Sigmoid colon (tissue), 7 donors: Measurements from ENCODE around the gene CFAP58. TPM values are rescaled to one million over a fixed set of nuclear protein-coding genes. Genes with fewer than 3 reads are reported as not detected.

Experiments used
- DNase-seq: peaks from one replicate; pipeline ENCODE4 v3.0.0-alpha.2; 2019
- H3K27ac ChIP-seq, 4 donors: fragments of 200-600 bp; sonication (generic); one replicate each; pipeline ENCODE4 v1.5.1; 2016 to 2019; ENCODE audit warnings: mild to moderate bottlenecking in 1 of 4
- H3K27me3 ChIP-seq, 3 donors: fragments of 200-600 bp; sonication (generic); one replicate each; pipeline ENCODE4 v1.5.1; 2019; ENCODE audit warnings: mild to moderate bottlenecking in 1 of 3
- H3K36me3 ChIP-seq, 4 donors: fragments of 200-600 bp; sonication (generic); one replicate each; pipeline ENCODE4 v1.5.1; 2016 to 2019
- H3K4me1 ChIP-seq, 4 donors: fragments of 200-600 bp; sonication (generic); one replicate each; pipeline ENCODE4 v1.5.1; 2017 to 2019
- H3K4me3 ChIP-seq, 4 donors: fragments of 200-600 bp; sonication (generic); one replicate each; pipeline ENCODE4 v1.5.1; 2017 to 2019; ENCODE audit warnings: mild to moderate bottlenecking in 2 of 4, moderate library complexity in 1 of 4
- H3K9me3 ChIP-seq, 4 donors: fragments of 200-600 bp in 3 of 4; sonication (generic) in 3 of 4; one replicate each; pipeline versions ENCODE4 v1.5.1 to v1.6.1; 2013 to 2019
- EP300 ChIP-seq, 4 donors: sonication (generic); formaldehyde crosslinking; IDR thresholded peaks; one replicate each; pipeline ENCODE4 v1.6.1; 2017; ENCODE audit warnings: antibody characterized with exemption in 4 of 4
- POLR2A ChIP-seq, 2 donors: fragments of 450-650 bp; IDR thresholded peaks; one replicate each; pipeline ENCODE4 v1.6.1; 2016; ENCODE audit warnings: antibody characterized with exemption in 2 of 2, mild to moderate bottlenecking in 2 of 2, moderate library complexity in 2 of 2
- POLR2AphosphoS5 ChIP-seq, 4 donors: sonication (generic); formaldehyde crosslinking; IDR thresholded peaks; one replicate each; pipeline ENCODE4 v1.6.1; 2017; ENCODE audit warnings: antibody characterized with exemption in 4 of 4
- WGBS, 2 donors: extraction: QIAGEN DNeasy Blood & Tissue Kit; methylation state at CpG; one replicate each; pipeline ENCODE4 v1.1.7; 2013; 5-methylcytosine and 5-hydroxymethylcytosine counted together
- intact Hi-C: fragments of 100-400 bp; cut with DNase I; formaldehyde crosslinking; loops from one replicate; pipeline ENCODE4 v1.15.1; 2023
- polyA plus RNA-seq, 3 donors: library from polyadenylated mRNA; stranded (reverse); fragments of 200-250 nt; gene quantifications; one replicate each; pipeline ENCODE4 v1.2.3, GENCODE V29; 2013
- total RNA-seq, 4 donors: library from RNA; depleted of rRNA; stranded (reverse); fragments of >200 nt; gene quantifications; one replicate each; pipeline ENCODE4 v1.1.0, GENCODE V29; 2016
- TF ChIP-seq, protein P1 (sequence below), 4 experiments: fragments of 450-650 bp in 3 of 4; fragments of 200-600 bp in 1 of 4; IDR thresholded peaks; one replicate each; pipeline ENCODE4 v1.5.1; 2016 to 2019; ENCODE audit warnings: antibody characterized with exemption in 4 of 4, mild to moderate bottlenecking in 3 of 4, moderate library complexity in 2 of 4
- donor health status: healthy with polysubstance abuse.
- donor health status: Bipolar disorder and iron deficiency.
- donor health status: healthy.

CFAP58 gene
- total and polyA plus RNA-seq, 7 donors = 0.09 to 1.1 (median 0.55) TPM; not detected in 2

DNA sequence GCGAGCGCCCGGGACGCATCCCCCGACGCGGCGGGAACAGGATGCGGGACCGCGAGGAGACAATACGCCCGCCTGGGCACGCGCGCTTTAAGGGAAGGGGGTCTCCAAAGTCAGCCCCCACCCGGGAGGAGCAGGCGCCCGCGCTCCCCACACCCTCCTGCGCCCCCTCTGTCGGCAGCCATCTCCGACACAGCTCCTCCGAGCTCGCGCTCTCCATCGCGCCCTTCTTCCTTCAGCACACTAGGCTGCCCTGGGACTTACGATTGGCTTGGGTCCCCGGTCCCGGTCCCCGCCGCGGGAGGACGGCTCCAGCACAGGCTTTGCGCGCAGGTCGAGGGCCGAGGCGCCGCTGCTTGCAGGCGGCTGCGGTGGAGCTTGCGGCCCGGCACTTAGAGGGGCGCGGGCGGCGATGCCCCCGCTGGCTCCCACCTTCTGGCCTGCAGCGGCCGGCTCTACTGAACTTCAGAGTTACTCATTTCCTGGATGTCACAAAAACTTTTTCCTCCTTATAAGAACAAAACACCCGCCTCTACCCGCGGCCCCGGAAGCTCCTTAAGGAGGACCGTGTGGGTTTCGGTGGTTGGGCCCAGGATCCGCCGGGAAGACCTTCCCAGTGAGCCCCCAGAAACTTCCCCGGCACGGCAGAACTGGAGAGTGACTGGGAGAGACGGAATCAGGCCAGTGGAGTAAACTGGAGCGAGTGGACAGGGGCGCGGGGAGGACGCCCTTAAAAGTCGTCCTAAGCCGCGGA lies 15.5 kb upstream of the CFAP58 start, which contains the start of gene ITPRIP:
ITPRIP (minus strand) TSS at position 481 of the 751 bp plus-strand sequence. CDS start 22,414 bp downstream, outside the sequence.
- Histone ChIP-seq H3K27me3 (no peaks in the 10 kb centered on the region), H3K27ac (peak within 1 kb of the TSS; percentile 97 to 99 (median 98)), H3K9me3 (no peaks in the 10 kb centered on the region), H3K4me3 (peak within 1 kb of the TSS; percentile 74 to 98 (median 92)), H3K36me3 (no peaks in the 10 kb centered on the region), H3K4me1 (peaks cover 0 to 58% (median 51%) of the 10 kb centered on the region in 4 donors)
- intact Hi-C loops = loop anchor here (10.0 kb wide), 1 partner anchor 453 kb away; no protein-coding TSS in a partner anchor
- DNase-seq = peak; percentile 93
- WGBS, 2 donors = 0% methylated on average over 70 of the region's 70 CpGs
- no peak for TF ChIP-seq EP300 (IDR thresholded peaks at IDR 0.05)
- TF ChIP-seq POLR2AphosphoS5 (IDR thresholded peaks at IDR 0.05) = peak; percentile 87 to 97 (median 92)
- TF ChIP-seq POLR2A (IDR thresholded peaks at IDR 0.05) = peak; percentile 89 to 94
- TF ChIP-seq, protein P1, sequence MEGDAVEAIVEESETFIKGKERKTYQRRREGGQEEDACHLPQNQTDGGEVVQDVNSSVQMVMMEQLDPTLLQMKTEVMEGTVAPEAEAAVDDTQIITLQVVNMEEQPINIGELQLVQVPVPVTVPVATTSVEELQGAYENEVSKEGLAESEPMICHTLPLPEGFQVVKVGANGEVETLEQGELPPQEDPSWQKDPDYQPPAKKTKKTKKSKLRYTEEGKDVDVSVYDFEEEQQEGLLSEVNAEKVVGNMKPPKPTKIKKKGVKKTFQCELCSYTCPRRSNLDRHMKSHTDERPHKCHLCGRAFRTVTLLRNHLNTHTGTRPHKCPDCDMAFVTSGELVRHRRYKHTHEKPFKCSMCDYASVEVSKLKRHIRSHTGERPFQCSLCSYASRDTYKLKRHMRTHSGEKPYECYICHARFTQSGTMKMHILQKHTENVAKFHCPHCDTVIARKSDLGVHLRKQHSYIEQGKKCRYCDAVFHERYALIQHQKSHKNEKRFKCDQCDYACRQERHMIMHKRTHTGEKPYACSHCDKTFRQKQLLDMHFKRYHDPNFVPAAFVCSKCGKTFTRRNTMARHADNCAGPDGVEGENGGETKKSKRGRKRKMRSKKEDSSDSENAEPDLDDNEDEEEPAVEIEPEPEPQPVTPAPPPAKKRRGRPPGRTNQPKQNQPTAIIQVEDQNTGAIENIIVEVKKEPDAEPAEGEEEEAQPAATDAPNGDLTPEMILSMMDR (IDR thresholded peaks at IDR 0.05) = no peak

DNA sequence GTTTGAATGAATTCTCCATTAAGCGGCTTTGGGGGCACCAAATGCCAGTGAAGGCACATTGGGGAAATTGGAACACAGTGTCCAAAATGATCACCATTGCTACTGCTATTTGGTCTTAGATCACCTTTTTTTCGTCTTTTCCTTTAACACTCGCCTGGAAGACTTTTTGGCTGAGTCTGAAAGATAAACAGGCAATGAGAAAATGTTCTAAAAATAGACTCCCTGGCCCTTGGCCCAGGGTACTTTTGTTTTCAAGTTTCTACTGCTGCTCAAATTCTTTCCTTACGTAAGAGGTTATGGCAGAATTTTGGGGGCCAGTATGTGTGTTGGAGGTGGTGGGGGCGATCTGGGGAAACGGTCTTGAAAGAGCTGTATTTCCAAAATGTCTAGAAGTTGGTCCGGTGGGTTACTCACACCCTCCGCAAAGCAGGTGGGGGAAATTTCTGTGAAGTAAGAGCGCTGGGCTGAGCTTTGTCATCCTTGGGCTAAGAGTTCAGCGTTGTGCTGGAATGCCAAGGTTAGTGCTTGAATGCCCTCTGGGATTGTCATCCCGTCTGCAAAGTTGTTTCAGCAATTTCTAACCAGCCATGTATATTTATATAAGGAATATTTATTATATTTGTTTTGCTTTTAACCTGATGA lies 14.0 kb upstream of the CFAP58 start:
- peak; percentile 87 for DNase-seq
- intact Hi-C loops = loop anchor here (10.0 kb wide), 1 partner anchor 455 kb away; no protein-coding TSS in a partner anchor
- peak overlapping the region; percentile 74 to 98 (median 92) for H3K4me3 ChIP-seq
- peak overlapping the region; percentile 97 to 99 (median 98) for H3K27ac ChIP-seq
- H3K27me3 ChIP-seq = no peaks in the 10 kb centered on the region
- peak in 2 of 4 donors; percentile 43 to 46 for TF ChIP-seq POLR2AphosphoS5 (IDR thresholded peaks at IDR 0.05)
- peak in 1 of 4 donors; percentile 29 for TF ChIP-seq EP300 (IDR thresholded peaks at IDR 0.05)
- TF ChIP-seq POLR2A (IDR thresholded peaks at IDR 0.05) = no peak
- WGBS, 2 donors = 9 to 25% methylated on average over 11 of the region's 11 CpGs
- no peaks in the 10 kb centered on the region for H3K9me3 ChIP-seq
- peaks cover 0 to 43% (median 37%) of the 10 kb centered on the region in 4 donors for H3K4me1 ChIP-seq
- H3K36me3 ChIP-seq = no peaks in the 10 kb centered on the region

DNA sequence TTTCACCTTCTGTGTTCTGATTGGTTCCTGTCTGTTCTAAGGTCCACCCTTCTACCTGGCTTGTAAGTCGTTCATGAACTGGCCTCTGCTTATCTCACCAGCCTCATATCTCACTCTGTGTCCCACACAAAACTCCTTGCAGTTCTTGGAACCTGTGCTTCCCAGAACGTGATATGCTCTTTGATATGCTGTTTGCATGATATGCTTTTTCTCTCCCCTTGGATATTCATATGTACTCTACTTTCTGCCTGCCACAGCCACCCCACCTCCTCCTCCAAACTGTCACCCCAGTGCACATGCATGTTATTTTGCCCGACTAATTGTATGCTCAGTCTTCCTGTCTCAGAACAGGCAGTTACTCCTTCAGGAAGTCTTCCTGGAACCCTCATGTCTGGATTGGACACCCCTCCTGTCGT lies 13.5 kb upstream of the CFAP58 start:
- Histone ChIP-seq H3K9me3 (no peaks in the 10 kb centered on the region), H3K27me3 (no peaks in the 10 kb centered on the region), H3K27ac (peak overlapping the region; percentile 97 to 99 (median 98)), H3K4me1 (peaks cover 0 to 38% (median 31%) of the 10 kb centered on the region in 4 donors), H3K36me3 (no peaks in the 10 kb centered on the region), H3K4me3 (peak overlapping the region in 3 of 4 donors; percentile 74 to 98 (median 89))
- no peak for DNase-seq
- 7 to 30% methylated on average over 4 of the region's 4 CpGs for whole genome bisulfite sequencing, 2 donors
- TF ChIP-seq, protein P1 (IDR thresholded peaks at IDR 0.05) = no peak
- TF ChIP-seq POLR2A (IDR thresholded peaks at IDR 0.05) (no peak), EP300 (IDR thresholded peaks at IDR 0.05) (no peak), POLR2AphosphoS5 (IDR thresholded peaks at IDR 0.05) (no peak)
- intact Hi-C loops = no loop called here

DNA sequence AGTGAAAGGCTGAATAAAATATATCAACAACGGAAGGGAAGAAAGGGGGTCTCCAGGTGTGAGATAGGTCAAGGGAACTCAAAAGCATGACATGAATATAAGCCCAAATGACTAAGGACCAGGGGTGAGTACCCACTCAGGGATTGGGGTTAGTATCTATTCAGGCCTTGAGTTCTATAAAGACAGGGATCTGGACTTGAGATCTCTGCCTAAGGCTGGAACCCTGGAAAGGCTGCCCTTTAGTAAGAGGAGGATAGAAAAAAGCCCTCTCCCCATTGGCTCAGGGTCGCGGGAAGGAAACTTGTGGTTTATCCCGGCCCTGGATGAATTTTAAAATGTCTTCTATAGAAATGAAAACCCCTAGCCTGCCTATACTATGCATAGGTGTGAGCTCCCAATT lies 13.0 kb upstream of the CFAP58 start:
- Histone ChIP-seq H3K4me3 (no peak overlapping the region), H3K27me3 (no peaks in the 10 kb centered on the region), H3K4me1 (peaks cover 0 to 33% (median 26%) of the 10 kb centered on the region in 4 donors), H3K9me3 (no peaks in the 10 kb centered on the region), H3K27ac (peak overlapping the region; percentile 97 to 99 (median 98)), H3K36me3 (no peaks in the 10 kb centered on the region)
- WGBS, 2 donors = 83 to 88% methylated on average over 4 of the region's 4 CpGs
- no peak for TF ChIP-seq EP300 (IDR thresholded peaks at IDR 0.05)
- no peak for TF ChIP-seq POLR2A (IDR thresholded peaks at IDR 0.05)
- TF ChIP-seq, protein P1 (IDR thresholded peaks at IDR 0.05) = no peak
- no peak for TF ChIP-seq POLR2AphosphoS5 (IDR thresholded peaks at IDR 0.05)
- intact Hi-C loops = no loop called here
- no peak for DNase-seq

DNA sequence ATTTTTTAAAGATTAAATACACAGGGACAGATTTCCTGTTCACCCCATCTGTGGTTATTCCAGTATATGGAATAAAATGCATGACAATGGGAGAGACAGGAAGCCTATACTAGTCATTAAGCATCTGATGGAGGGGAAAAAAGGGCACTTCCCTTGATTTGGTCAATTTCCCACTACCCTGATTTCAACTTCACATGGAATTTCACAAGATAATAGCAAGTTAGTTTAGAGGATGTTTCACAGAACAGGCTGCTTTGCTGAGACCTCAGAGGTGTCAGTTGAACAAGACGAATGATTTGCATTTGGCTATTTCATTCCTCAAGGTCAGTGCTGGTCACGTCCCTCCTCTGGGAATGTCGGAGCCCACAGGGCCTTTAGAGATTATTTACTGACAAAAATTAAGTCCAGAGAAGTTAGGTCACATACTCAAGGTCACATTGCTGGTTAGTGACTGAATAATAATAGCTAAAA lies 10.7 kb upstream of the CFAP58 start:
- Histone ChIP-seq H3K4me1 (peaks cover 0 to 15% (median 11%) of the 10 kb centered on the region in 4 donors), H3K36me3 (no peaks in the 10 kb centered on the region), H3K9me3 (no peaks in the 10 kb centered on the region), H3K27me3 (no peaks in the 10 kb centered on the region), H3K4me3 (no peak overlapping the region), H3K27ac (peak overlapping the region in 1 of 4 donors; percentile 36)
- WGBS, 2 donors = 78% methylated on average over 3 of the region's 3 CpGs
- intact Hi-C loops = no loop called here
- TF ChIP-seq POLR2AphosphoS5 (IDR thresholded peaks at IDR 0.05) (peak in 1 of 4 donors; percentile 6), POLR2A (IDR thresholded peaks at IDR 0.05) (no peak)
- no peak for DNase-seq
